IMR-90 (cell line): ENCODE results near the gene EVI2A.

ENCODE experiments used
- CHD1 ChIP-seq: IDR thresholded peaks from 2 replicates; pipeline ENCODE4 v1.6.1; 2012; ENCODE audit warnings: low read depth, low read length, improper control_type of control experiment
- FOS ChIP-seq: fragments of 150-350 bp; IDR thresholded peaks from 2 replicates; pipeline ENCODE4 v1.6.1; 2016; ENCODE audit warnings: low read depth, low read length
- MAZ ChIP-seq: IDR thresholded peaks from 2 replicates; pipeline ENCODE4 v1.6.1; 2012; ENCODE audit warnings: low read depth, mild to moderate bottlenecking, low read length, improper control_type of control experiment, moderate library complexity, borderline replicate concordance
- MXI1 ChIP-seq: IDR thresholded peaks from 2 replicates; pipeline ENCODE4 v1.6.1; 2012; ENCODE audit warnings: low read depth, mild to moderate bottlenecking, low read length, moderate library complexity, borderline replicate concordance
- POLR2A ChIP-seq: IDR thresholded peaks from 2 replicates; pipeline ENCODE4 v1.6.1; 2012; ENCODE audit warnings: mild to moderate bottlenecking, low read depth, low read length
- RAD21 ChIP-seq: IDR thresholded peaks from 2 replicates; pipeline ENCODE4 v1.6.1; 2012; ENCODE audit warnings: low read length, improper control_type of control experiment
- RFX5 ChIP-seq: IDR thresholded peaks from 2 replicates; pipeline ENCODE4 v1.8.0; 2012; ENCODE audit warnings: low read depth, mild to moderate bottlenecking, low read length, moderate library complexity
- SMC3 ChIP-seq: fragments of 150-350 bp; IDR thresholded peaks from 2 replicates; pipeline ENCODE4 v1.6.1; 2016; ENCODE audit warnings: low read depth, mild to moderate bottlenecking, antibody characterized with exemption, low read length, moderate library complexity
- TF ChIP-seq, protein P1 (sequence below): conservative IDR thresholded peaks from 2 replicates; pipeline ENCODE4 v1.5.1; 2012; ENCODE audit warnings: mild to moderate bottlenecking, low read depth, low read length, improper control_type of control experiment
- TF ChIP-seq, protein P2 (sequence below): fragments of 150-350 bp; IDR thresholded peaks from 2 replicates; pipeline ENCODE4 v1.6.1; 2016; ENCODE audit warnings: low read depth, mild to moderate bottlenecking, low read length, moderate library complexity, borderline replicate concordance
- TF ChIP-seq, protein P3 (sequence below): fragments of 150-350 bp; IDR thresholded peaks from 2 replicates; pipeline ENCODE4 v1.6.1; 2017; ENCODE audit warnings: mild to moderate bottlenecking, antibody characterized with exemption, low read length, low read depth

DNA sequence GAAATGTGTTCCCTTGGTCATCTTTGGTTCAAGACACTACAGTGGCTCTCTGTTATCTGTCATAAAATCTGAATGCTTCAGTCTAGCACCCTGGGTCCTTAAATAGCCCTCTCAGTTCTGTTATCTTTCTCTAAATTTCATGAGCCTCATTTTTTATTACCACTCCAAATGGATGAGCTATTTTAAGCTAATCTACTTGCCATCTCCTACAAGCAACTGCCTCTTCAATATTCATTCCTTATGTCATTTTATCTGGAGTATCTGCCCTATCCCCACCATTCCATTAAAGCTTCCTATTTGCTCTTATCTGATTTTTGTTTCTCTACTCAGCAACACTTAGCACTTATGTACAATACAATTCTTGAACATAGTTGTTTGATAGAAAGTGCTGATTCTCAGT lies 28.0 kb upstream of the EVI2A start:
- TF ChIP-seq, protein P1, sequence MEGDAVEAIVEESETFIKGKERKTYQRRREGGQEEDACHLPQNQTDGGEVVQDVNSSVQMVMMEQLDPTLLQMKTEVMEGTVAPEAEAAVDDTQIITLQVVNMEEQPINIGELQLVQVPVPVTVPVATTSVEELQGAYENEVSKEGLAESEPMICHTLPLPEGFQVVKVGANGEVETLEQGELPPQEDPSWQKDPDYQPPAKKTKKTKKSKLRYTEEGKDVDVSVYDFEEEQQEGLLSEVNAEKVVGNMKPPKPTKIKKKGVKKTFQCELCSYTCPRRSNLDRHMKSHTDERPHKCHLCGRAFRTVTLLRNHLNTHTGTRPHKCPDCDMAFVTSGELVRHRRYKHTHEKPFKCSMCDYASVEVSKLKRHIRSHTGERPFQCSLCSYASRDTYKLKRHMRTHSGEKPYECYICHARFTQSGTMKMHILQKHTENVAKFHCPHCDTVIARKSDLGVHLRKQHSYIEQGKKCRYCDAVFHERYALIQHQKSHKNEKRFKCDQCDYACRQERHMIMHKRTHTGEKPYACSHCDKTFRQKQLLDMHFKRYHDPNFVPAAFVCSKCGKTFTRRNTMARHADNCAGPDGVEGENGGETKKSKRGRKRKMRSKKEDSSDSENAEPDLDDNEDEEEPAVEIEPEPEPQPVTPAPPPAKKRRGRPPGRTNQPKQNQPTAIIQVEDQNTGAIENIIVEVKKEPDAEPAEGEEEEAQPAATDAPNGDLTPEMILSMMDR, result no peak
- TF ChIP-seq POLR2A, result no peak
- TF ChIP-seq MAZ, result no peak
- no peak for TF ChIP-seq RFX5
- no peak for TF ChIP-seq MXI1
- TF ChIP-seq RAD21, result no peak
- TF ChIP-seq SMC3, result no peak
- no peak for TF ChIP-seq CHD1
- TF ChIP-seq, protein P2, sequence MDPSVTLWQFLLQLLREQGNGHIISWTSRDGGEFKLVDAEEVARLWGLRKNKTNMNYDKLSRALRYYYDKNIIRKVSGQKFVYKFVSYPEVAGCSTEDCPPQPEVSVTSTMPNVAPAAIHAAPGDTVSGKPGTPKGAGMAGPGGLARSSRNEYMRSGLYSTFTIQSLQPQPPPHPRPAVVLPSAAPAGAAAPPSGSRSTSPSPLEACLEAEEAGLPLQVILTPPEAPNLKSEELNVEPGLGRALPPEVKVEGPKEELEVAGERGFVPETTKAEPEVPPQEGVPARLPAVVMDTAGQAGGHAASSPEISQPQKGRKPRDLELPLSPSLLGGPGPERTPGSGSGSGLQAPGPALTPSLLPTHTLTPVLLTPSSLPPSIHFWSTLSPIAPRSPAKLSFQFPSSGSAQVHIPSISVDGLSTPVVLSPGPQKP, result no peak
- TF ChIP-seq, protein P3, sequence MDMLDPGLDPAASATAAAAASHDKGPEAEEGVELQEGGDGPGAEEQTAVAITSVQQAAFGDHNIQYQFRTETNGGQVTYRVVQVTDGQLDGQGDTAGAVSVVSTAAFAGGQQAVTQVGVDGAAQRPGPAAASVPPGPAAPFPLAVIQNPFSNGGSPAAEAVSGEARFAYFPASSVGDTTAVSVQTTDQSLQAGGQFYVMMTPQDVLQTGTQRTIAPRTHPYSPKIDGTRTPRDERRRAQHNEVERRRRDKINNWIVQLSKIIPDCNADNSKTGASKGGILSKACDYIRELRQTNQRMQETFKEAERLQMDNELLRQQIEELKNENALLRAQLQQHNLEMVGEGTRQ, result no peak
- no peak for TF ChIP-seq FOS
